ENCODE data around the gene GDI1.
"Not testable (repeated sequence)": the region's sequence is repeated elsewhere in the genome, so short reads cannot be mapped to it uniquely, and the experiment has no call there.

GRCh38 chrX:154400369-154400817 lies 36.6 kb upstream of the GDI1 start:
- TF ChIP-seq, protein P1, sequence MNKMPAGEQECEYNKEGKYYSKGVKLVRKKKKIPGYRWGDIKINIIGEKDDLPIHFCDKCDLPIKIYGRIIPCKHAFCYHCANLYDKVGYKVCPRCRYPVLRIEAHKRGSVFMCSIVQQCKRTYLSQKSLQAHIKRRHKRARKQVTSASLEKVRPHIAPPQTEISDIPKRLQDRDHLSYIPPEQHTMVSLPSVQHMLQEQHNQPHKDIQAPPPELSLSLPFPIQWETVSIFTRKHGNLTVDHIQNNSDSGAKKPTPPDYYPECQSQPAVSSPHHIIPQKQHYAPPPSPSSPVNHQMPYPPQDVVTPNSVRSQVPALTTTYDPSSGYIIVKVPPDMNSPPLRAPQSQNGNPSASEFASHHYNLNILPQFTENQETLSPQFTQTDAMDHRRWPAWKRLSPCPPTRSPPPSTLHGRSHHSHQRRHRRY (tag by site-specific recombination; IDR thresholded peaks at IDR 0.05): not testable (repeated sequence)
- not testable (repeated sequence) for TF ChIP-seq CTCF (tag by site-specific recombination; IDR thresholded peaks at IDR 0.05); ZNF747 (tag by site-specific recombination; IDR thresholded peaks at IDR 0.05); ZNF501 (tag by site-specific recombination; IDR thresholded peaks at IDR 0.05); ZNF335 (tag by site-specific recombination; conservative IDR thresholded peaks at IDR 0.05); ZNF10 (tag by site-specific recombination; IDR thresholded peaks at IDR 0.05); ATF2 (tag by site-specific recombination; IDR thresholded peaks at IDR 0.05; ENCODE audit: low read depth); ZNF423 (tag by site-specific recombination; IDR thresholded peaks at IDR 0.05); ZNF621 (tag by site-specific recombination; IDR thresholded peaks at IDR 0.05); ZBTB21 (tag by site-specific recombination; IDR thresholded peaks at IDR 0.05)
- TF ChIP-seq, protein P2, sequence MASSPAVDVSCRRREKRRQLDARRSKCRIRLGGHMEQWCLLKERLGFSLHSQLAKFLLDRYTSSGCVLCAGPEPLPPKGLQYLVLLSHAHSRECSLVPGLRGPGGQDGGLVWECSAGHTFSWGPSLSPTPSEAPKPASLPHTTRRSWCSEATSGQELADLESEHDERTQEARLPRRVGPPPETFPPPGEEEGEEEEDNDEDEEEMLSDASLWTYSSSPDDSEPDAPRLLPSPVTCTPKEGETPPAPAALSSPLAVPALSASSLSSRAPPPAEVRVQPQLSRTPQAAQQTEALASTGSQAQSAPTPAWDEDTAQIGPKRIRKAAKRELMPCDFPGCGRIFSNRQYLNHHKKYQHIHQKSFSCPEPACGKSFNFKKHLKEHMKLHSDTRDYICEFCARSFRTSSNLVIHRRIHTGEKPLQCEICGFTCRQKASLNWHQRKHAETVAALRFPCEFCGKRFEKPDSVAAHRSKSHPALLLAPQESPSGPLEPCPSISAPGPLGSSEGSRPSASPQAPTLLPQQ (tag by site-specific recombination; IDR thresholded peaks at IDR 0.05): not testable (repeated sequence)

Measured in HEK293 (cell line).